ENCODE data around the gene SEMA3E. TPM values are rescaled to one million over a fixed set of nuclear protein-coding genes. Genes with fewer than 3 reads are reported as not detected.

SEMA3E gene
- total RNA-seq, 1 donor from 2014 or later = 0.96 TPM

DNA sequence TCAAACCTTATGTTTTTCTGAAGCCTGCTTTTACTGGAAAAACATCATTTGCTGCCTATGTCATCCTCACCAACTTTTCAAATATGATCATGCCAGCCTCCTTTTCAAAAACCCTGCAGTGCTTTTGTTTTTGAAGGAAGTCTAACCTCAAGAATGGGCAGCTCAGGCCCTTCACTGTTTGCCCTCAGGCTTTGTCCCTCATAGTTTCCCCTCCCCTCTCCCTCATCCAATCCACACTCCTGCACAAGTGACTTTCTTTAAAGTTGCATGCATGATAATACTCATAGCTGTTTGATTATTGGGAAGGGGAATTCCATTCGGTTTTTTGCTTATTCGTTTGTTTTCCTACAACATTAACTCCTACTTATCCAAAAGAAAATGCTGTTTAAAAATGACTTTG, 219.4 kb downstream of the SEMA3E start:
- Mint-ChIP-seq H3K4me1 (ENCODE audit: low read depth, unreplicated experiment) (peaks cover 15% of the 10 kb centered on the region), H3K27me3 (ENCODE audit: unreplicated experiment) (no peaks in the 10 kb centered on the region), H3K4me3 (ENCODE audit: unreplicated experiment) (no peak overlapping the region), H3K36me3 (ENCODE audit: unreplicated experiment) (no peaks in the 10 kb centered on the region), H3K9me3 (ENCODE audit: unreplicated experiment) (peaks cover 2% of the 10 kb centered on the region), H3K27ac (ENCODE audit: unreplicated experiment) (no peak overlapping the region)
- no peak for DNase-seq
- TF ChIP-seq, protein P1, sequence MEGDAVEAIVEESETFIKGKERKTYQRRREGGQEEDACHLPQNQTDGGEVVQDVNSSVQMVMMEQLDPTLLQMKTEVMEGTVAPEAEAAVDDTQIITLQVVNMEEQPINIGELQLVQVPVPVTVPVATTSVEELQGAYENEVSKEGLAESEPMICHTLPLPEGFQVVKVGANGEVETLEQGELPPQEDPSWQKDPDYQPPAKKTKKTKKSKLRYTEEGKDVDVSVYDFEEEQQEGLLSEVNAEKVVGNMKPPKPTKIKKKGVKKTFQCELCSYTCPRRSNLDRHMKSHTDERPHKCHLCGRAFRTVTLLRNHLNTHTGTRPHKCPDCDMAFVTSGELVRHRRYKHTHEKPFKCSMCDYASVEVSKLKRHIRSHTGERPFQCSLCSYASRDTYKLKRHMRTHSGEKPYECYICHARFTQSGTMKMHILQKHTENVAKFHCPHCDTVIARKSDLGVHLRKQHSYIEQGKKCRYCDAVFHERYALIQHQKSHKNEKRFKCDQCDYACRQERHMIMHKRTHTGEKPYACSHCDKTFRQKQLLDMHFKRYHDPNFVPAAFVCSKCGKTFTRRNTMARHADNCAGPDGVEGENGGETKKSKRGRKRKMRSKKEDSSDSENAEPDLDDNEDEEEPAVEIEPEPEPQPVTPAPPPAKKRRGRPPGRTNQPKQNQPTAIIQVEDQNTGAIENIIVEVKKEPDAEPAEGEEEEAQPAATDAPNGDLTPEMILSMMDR (IDR thresholded peaks at IDR 0.05; ENCODE audit: partially characterized antibody, unreplicated experiment) = no peak

DNA sequence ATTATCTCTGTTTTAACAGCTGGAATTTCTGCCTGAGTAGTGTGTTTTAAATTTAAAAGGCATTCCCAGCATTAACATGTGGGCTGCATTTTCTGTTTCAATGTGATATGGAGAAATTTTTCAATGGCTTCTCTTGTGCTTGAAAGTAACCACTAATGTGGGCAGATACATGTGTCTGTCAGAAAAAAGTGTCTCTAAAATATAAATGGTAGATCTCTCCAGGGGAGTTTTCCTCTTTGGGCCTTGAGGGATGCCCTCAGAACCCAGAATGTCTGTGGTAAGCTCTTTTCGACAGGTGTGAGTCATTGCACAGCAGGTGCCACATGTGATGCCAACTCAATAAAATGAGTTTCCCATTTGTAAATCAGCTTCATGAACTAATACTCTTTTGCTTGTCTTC, 221.1 kb downstream of the SEMA3E start:
- H3K27me3 Mint-ChIP-seq (ENCODE audit: unreplicated experiment) = no peaks in the 10 kb centered on the region
- peaks cover 15% of the 10 kb centered on the region for H3K4me1 Mint-ChIP-seq (ENCODE audit: low read depth, unreplicated experiment)
- TF ChIP-seq, protein P1 (IDR thresholded peaks at IDR 0.05; ENCODE audit: partially characterized antibody, unreplicated experiment) = no peak
- DNase-seq = no peak
- H3K27ac Mint-ChIP-seq (ENCODE audit: unreplicated experiment) = no peak overlapping the region
- no peaks in the 10 kb centered on the region for H3K36me3 Mint-ChIP-seq (ENCODE audit: unreplicated experiment)
- H3K4me3 Mint-ChIP-seq (ENCODE audit: unreplicated experiment) = no peak overlapping the region
- peaks cover 2% of the 10 kb centered on the region for H3K9me3 Mint-ChIP-seq (ENCODE audit: unreplicated experiment)

DNA sequence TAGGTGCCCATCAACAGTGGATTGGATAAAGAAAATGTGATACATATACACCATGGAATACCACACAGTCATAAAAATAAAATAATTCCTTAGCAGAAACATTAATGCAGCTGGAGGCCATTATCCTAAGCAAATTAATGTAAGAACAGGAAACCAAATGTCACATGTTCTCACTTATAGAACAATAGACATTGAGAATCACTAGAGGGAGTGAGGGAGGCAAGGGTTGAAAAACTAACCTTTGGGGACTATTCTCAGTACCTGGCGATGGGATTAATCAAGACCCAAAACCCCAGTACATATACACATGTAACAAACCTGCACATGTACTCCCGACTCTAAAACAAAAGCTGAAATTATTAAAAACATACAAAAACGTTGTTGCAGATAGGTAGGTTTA, 222.6 kb downstream of the SEMA3E start:
- H3K9me3 Mint-ChIP-seq (ENCODE audit: unreplicated experiment) = peaks cover 2% of the 10 kb centered on the region
- TF ChIP-seq, protein P1 (IDR thresholded peaks at IDR 0.05; ENCODE audit: partially characterized antibody, unreplicated experiment) = no peak
- no peaks in the 10 kb centered on the region for H3K27me3 Mint-ChIP-seq (ENCODE audit: unreplicated experiment)
- H3K36me3 Mint-ChIP-seq (ENCODE audit: unreplicated experiment) = no peaks in the 10 kb centered on the region
- no peak overlapping the region for H3K4me3 Mint-ChIP-seq (ENCODE audit: unreplicated experiment)
- no peak for DNase-seq
- no peak overlapping the region for H3K27ac Mint-ChIP-seq (ENCODE audit: unreplicated experiment)
- H3K4me1 Mint-ChIP-seq (ENCODE audit: low read depth, unreplicated experiment) = peaks cover 15% of the 10 kb centered on the region

DNA sequence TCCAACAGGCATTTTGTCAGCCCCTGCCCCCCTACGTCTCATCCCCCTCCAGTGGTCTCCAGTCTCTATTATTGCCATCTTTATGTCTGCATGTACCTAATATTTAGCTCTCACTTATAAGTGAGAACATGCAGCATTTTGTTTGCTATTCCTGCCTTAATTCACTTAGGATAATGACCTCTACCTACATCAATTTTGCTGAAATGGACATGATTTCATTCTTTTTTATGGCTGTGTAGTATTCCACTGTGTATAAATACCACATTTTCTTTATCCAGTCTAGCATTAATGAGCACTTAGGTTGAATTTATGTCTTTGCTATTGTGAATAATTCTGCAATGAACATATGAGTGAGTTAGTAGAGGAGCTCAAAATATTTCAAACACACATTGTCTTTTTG, 229.9 kb downstream of the SEMA3E start:
- TF ChIP-seq, protein P1 (IDR thresholded peaks at IDR 0.05; ENCODE audit: partially characterized antibody, unreplicated experiment) = no peak
- Mint-ChIP-seq H3K27ac (ENCODE audit: unreplicated experiment) (no peak overlapping the region), H3K4me3 (ENCODE audit: unreplicated experiment) (no peak overlapping the region), H3K27me3 (ENCODE audit: unreplicated experiment) (no peaks in the 10 kb centered on the region), H3K9me3 (ENCODE audit: unreplicated experiment) (no peaks in the 10 kb centered on the region), H3K36me3 (ENCODE audit: unreplicated experiment) (no peaks in the 10 kb centered on the region), H3K4me1 (ENCODE audit: low read depth, unreplicated experiment) (peaks cover 5% of the 10 kb centered on the region)
- DNase-seq = no peak

DNA sequence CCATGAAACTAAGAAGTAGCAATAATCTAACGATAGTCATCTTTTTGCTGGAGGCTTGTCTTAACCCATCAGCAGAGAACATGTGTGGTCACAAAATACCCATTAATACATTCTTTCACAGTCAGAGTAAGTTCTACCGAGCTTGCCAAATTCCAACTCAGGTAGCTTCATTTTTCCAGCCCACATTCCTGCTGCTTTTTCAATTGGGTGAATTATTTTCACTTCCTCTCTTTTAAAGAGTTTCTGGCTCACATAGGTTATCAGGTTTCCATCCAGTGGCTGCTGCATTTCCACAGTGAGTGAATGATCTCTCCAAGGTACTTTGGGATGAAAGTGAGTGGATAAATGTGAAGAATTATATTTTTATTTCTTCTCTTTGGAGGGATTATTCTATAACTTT, 233.1 kb downstream of the SEMA3E start:
- no peaks in the 10 kb centered on the region for H3K27me3 Mint-ChIP-seq (ENCODE audit: unreplicated experiment)
- peaks cover 12% of the 10 kb centered on the region for H3K4me1 Mint-ChIP-seq (ENCODE audit: low read depth, unreplicated experiment)
- H3K9me3 Mint-ChIP-seq (ENCODE audit: unreplicated experiment) = no peaks in the 10 kb centered on the region
- DNase-seq = no peak
- TF ChIP-seq, protein P1 (IDR thresholded peaks at IDR 0.05; ENCODE audit: partially characterized antibody, unreplicated experiment) = no peak
- H3K4me3 Mint-ChIP-seq (ENCODE audit: unreplicated experiment) = no peak overlapping the region
- no peaks in the 10 kb centered on the region for H3K36me3 Mint-ChIP-seq (ENCODE audit: unreplicated experiment)
- H3K27ac Mint-ChIP-seq (ENCODE audit: unreplicated experiment) = no peak overlapping the region

All from glutamatergic neuron (in vitro differentiated cells).